ENCODE data around the gene LRRFIP2.

- TF ChIP-seq CTCF (IDR thresholded peaks at IDR 0.05) (no peak), POLR2A (IDR thresholded peaks at IDR 0.05) (no peak)
Measured at GRCh38 chr3:37130984-37131859, 43.2 kb downstream of the LRRFIP2 start.

Measured in lower leg skin (tissue), 3 donors.